DND-41 (cell line): Measurements from ENCODE around the gene VAPB.

Experiments
- EZH2 ChIP-seq: IDR thresholded peaks from 3 replicates; pipeline ENCODE4 v1.6.1; 2012; ENCODE audit warnings: borderline replicate concordance, low read depth, mild to moderate bottlenecking, moderate library complexity, low read length, inconsistent platforms; ENCODE audit not compliant: severe bottlenecking
- TF ChIP-seq, protein P1 (sequence below): IDR thresholded peaks from 2 replicates; pipeline ENCODE4 v1.5.1; 2012; ENCODE audit warnings: borderline replicate concordance, low read length, moderate library complexity, mild to moderate bottlenecking; ENCODE audit not compliant: poor library complexity, severe bottlenecking; ENCODE audit errors: extremely low read depth

DNA sequence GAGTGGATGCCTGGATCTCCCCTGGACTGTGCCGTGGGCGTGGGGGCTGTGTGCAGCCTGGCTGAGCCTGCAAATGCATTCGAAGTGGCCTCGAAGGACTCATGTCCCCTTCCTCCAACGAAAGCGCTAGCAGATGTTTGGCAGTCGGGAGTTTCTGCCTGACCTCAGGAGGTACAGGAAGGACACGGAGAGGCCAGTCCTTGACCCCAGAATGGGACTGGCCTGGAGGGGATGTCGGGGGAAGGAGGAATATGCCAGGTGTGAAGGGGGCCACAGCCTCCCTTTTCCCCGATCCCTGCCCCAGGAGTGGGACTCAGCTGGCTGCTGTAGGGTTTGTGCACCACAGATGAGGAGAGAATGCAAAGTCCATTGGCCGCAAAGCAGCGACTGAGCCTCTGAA, 80.6 kb downstream of the VAPB start:
- TF ChIP-seq, protein P1, sequence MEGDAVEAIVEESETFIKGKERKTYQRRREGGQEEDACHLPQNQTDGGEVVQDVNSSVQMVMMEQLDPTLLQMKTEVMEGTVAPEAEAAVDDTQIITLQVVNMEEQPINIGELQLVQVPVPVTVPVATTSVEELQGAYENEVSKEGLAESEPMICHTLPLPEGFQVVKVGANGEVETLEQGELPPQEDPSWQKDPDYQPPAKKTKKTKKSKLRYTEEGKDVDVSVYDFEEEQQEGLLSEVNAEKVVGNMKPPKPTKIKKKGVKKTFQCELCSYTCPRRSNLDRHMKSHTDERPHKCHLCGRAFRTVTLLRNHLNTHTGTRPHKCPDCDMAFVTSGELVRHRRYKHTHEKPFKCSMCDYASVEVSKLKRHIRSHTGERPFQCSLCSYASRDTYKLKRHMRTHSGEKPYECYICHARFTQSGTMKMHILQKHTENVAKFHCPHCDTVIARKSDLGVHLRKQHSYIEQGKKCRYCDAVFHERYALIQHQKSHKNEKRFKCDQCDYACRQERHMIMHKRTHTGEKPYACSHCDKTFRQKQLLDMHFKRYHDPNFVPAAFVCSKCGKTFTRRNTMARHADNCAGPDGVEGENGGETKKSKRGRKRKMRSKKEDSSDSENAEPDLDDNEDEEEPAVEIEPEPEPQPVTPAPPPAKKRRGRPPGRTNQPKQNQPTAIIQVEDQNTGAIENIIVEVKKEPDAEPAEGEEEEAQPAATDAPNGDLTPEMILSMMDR = no peak
- no peak for TF ChIP-seq EZH2
